Activated T-cell treated with anti-CD3 and anti-CD28 coated beads for 4 hours (primary cell): Measurements from ENCODE around the gene RNU7-1.

Experiments
- DNase-seq: peaks from one replicate; pipeline ENCODE4 v3.0.0-alpha.2; 2020

The RNU7-1 gene

DNA sequence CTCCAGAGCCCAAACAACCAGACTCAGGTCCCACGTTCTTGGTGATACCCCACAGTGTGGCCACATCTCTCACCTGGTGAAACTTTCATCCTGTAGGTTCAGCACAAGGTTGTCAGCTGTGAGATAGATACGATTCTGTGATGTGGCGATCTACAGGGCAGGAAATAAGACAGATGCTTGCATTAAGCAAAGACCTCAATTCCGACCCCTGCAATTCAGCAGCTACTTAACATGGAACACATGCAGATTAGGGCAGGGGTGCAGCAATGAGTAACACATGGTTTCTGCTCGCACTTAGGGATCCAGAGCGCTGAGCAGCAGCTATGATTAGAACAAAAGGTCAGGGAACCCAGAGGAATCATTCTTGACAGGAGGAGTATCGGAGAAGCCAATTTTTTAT, 22.7 kb downstream of the RNU7-1 start:
- DNase-seq: no peak

DNA sequence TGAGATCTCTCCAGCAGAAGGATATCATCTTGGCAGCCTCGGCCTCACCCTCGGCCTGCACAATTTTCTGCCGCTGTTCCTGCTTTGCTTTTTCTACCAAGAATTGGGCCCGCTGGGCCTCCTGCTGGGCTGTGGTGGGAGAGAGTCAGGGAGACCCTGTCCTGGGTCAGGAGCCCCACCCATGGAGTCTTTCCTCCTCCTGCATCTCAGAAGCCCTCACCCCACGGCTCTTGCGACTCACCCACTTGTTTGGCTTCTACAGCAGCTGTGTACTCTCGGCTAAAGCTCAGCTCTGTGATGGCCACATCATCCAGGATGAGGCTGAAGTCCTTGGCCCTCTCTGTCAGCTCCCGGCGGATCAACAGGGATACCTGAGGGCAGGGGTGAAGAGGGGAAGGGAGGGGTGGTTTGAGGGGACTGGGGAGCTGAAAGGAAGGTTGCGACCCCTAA, 24.1 kb downstream of the RNU7-1 start:
- DNase-seq: no peak

DNA sequence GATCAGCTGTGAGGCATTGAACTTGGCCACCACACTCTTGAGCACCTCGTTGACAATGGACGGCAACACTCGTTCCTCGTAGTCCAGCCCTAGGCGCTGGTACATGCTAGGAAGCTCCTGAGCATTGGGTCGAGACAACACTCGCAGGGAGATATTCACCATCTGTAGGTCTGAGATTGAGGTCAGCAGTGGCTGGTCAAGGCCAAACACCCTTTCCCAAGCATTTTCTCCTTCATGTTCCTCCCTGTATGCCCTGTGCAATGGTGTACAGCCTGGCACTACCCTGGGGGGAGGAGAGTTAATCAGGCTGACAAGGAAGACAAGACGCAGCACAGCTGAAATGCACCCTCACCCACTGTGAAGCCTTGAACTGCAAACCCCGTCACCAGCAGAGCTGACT, 24.8 kb downstream of the RNU7-1 start:
- no peak for DNase-seq

- no peak for DNase-seq
Measured at GRCh38 chr12:6970096-6970527, 26.5 kb downstream of the RNU7-1 start.

DNA sequence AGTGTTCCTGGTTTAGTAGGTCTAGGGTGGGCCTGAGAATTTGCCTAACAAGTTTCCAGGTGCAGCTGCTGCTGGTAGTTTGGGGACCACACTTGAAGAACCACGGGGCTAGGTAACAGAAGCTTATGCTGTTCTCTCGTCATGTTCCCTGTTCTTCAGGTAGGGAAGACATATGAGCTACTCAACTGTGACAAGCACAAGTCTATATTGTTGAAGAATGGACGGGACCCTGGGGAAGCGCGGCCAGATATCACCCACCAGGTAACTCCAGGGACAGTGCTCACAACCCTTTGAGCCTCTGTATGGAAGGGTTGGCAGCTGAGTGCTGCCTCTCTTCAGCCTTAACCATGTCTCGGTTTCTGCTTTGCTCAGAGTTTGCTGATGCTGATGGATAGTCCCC, 30.6 kb downstream of the RNU7-1 start:
- DNase-seq: no peak

- no peak for DNase-seq
Measured at GRCh38 chr12:6975297-6976032, 31.8 kb downstream of the RNU7-1 start.

- no peak for DNase-seq
Measured at GRCh38 chr12:6977653-6978052, 34.0 kb downstream of the RNU7-1 start.

- no peak for DNase-seq
Measured at GRCh38 chr12:6978188-6978587, 34.6 kb downstream of the RNU7-1 start.

GRCh38 chr12:6978611-6979011, 35.0 kb downstream of the RNU7-1 start:
- no peak for DNase-seq

- no peak for DNase-seq
Measured at GRCh38 chr12:6979021-6979420, 35.4 kb downstream of the RNU7-1 start.

- DNase-seq: no peak
Measured at GRCh38 chr12:6979453-6979852, 35.8 kb downstream of the RNU7-1 start.

DNA sequence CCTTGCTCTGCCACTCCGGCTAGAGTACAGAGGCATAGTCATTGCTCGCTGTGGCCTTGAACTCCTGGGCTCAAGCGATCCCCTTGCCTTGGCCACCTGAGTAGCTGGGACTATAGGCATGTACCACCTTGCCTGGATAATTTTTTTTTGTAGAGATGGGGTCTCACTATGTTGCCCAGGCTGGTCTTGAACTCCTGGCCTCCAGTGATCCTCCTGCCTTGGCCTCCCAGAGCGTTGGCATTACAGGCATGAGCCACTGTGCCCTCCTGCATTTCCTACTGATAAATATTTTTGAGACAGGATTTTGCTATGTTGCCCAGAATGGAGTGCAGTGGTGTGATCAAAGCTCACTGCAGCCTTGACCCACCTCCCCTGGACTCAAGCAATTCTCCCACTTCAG, 36.5 kb downstream of the RNU7-1 start:
- DNase-seq: no peak

DNA sequence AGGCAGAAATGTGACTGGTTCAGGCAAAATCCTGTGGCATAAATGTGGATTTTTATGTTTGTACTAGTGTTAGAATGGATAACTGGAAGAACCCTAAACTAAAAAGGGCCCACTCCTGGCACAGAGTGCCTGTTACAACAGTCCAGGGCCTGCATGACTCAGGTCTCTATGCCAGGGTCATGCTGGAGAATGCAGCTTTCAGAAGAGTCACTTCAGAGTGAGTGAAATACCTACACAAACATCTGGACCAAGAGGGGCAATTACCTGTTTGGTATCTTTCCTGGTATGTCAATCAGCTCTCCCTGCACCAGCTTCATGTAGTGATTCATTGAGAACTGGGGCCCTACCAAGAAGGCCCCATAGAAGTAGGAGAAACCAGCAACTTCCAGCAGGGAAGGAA, 37.1 kb downstream of the RNU7-1 start:
- no peak for DNase-seq

- no peak for DNase-seq
Measured at GRCh38 chr12:6981152-6982052, 37.8 kb downstream of the RNU7-1 start.

GRCh38 chr12:6982532-6982931, 38.9 kb downstream of the RNU7-1 start:
- no peak for DNase-seq

- no peak for DNase-seq
Measured at GRCh38 chr12:6987956-6988553, 44.4 kb downstream of the RNU7-1 start.
